ENCODE data around the gene TFPI2. TPM values are rescaled to one million over a fixed set of nuclear protein-coding genes. Genes with fewer than 3 reads are reported as not detected.
"Not testable (repeated sequence)": the region's sequence is repeated elsewhere in the genome, so short reads cannot be mapped to it uniquely, and the experiment has no call there.

The TFPI2 gene
- total and polyA plus RNA-seq, 8 donors, result 0.28 to 15.2 (median 3.5) TPM; not detected in 1

- intact Hi-C loops (cut with DNase I; ENCODE audit: low total_unique reads), result no loop called here
- H3K4me3 ChIP-seq, result peak overlapping the region in 3 of 4 donors; percentile 51 to 63 (median 57)
- peak overlapping the region in 4 of 5 donors; percentile 73 to 90 (median 86) for H3K27ac ChIP-seq
- H3K27me3 ChIP-seq, result peaks cover 0 to 4% (median 0%) of the 10 kb centered on the region in 3 donors
- peaks cover 4 to 26% (median 16%) of the 10 kb centered on the region in 4 donors for H3K4me1 ChIP-seq
- no peaks in the 10 kb centered on the region for H3K36me3 ChIP-seq
- TF ChIP-seq, protein P1, sequence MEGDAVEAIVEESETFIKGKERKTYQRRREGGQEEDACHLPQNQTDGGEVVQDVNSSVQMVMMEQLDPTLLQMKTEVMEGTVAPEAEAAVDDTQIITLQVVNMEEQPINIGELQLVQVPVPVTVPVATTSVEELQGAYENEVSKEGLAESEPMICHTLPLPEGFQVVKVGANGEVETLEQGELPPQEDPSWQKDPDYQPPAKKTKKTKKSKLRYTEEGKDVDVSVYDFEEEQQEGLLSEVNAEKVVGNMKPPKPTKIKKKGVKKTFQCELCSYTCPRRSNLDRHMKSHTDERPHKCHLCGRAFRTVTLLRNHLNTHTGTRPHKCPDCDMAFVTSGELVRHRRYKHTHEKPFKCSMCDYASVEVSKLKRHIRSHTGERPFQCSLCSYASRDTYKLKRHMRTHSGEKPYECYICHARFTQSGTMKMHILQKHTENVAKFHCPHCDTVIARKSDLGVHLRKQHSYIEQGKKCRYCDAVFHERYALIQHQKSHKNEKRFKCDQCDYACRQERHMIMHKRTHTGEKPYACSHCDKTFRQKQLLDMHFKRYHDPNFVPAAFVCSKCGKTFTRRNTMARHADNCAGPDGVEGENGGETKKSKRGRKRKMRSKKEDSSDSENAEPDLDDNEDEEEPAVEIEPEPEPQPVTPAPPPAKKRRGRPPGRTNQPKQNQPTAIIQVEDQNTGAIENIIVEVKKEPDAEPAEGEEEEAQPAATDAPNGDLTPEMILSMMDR (IDR thresholded peaks at IDR 0.05), result no peak
- TF ChIP-seq EP300 (IDR thresholded peaks at IDR 0.05) (no peak), POLR2A (IDR thresholded peaks at IDR 0.05) (no peak), POLR2AphosphoS5 (IDR thresholded peaks at IDR 0.05) (no peak)
- H3K9me3 ChIP-seq, result no peaks in the 10 kb centered on the region
- no peak for DNase-seq
- WGBS, 5 donors, result 42 to 55% (median 50%) methylated on average over 6 of the region's 6 CpGs
Observed at GRCh38 chr7:93920496-93921182, 30.1 kb upstream of the TFPI2 start.

GRCh38 chr7:93916315-93916714, 25.8 kb upstream of the TFPI2 start:
- DNase-seq; intact Hi-C loops (cut with DNase I; ENCODE audit: low total_unique reads); H3K9me3 ChIP-seq; H3K4me3 ChIP-seq; H3K27me3 ChIP-seq; H3K27ac ChIP-seq; H3K36me3 ChIP-seq: not testable (repeated sequence)
- 60 to 73% (median 73%) methylated on average over 4 of the region's 4 CpGs for WGBS, 5 donors
- H3K4me1 ChIP-seq, result peaks cover 4 to 12% (median 7%) of the 10 kb centered on the region in 4 donors

- intact Hi-C loops (cut with DNase I; ENCODE audit: low total_unique reads); DNase-seq; H3K4me3 ChIP-seq; H3K27me3 ChIP-seq; H3K9me3 ChIP-seq; H3K4me1 ChIP-seq; H3K36me3 ChIP-seq: not testable (repeated sequence)
- peak overlapping the region in 1 of 5 donors; percentile 49 for H3K27ac ChIP-seq
Observed at GRCh38 chr7:93915888-93916287, 25.3 kb upstream of the TFPI2 start.

DNA sequence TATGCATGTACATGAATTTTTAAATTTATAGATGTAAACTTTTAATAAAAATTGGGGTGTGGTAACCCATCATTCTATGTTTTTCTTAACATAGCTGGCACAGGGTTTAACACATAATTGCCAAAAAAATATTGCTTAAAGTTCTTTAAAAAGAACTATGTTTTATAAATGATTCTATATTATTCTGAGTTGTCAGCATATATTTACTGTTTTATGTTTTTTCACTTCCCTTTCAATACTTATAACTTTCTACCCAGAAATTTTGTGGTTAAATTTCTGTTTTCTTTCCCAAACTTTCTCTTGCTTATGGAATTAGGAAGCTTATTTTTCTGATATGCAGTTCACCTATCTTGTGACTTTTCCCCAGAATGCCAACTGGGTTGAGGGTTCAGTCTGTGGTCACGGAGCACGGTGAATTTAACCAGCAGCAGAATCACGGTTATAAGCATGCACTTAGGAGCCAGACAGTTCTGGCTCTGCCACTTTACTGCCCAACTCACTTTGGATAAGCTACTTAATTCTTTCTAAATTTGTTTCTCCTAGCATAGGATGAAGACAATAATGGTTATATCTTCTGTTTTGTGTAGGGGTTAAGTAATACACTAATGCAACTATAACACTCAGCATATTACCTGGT, 24.8 kb upstream of the TFPI2 start:
- H3K4me3 ChIP-seq; H3K27me3 ChIP-seq; H3K9me3 ChIP-seq; H3K36me3 ChIP-seq; DNase-seq; H3K4me1 ChIP-seq; intact Hi-C loops (cut with DNase I; ENCODE audit: low total_unique reads): not testable (repeated sequence)
- 49 to 88% (median 78%) methylated on average over 2 to 3 of the region's 3 CpGs for WGBS, 5 donors
- peak overlapping the region in 1 of 5 donors; percentile 59 for H3K27ac ChIP-seq

GRCh38 chr7:93914581-93915066, 24.1 kb upstream of the TFPI2 start:
- peak overlapping the region in 3 of 5 donors; percentile 18 to 61 (median 59) for H3K27ac ChIP-seq
- peak in 1 of 2 donors; percentile 24 for DNase-seq
- 40 to 57% (median 54%) methylated on average over 7 of the region's 7 CpGs for WGBS, 5 donors
- no peak overlapping the region for H3K4me3 ChIP-seq
- intact Hi-C loops (cut with DNase I; ENCODE audit: low total_unique reads), result no loop called here
- H3K36me3 ChIP-seq, result no peaks in the 10 kb centered on the region
- peaks cover 0 to 11% (median 3%) of the 10 kb centered on the region in 4 donors for H3K4me1 ChIP-seq
- no peaks in the 10 kb centered on the region for H3K27me3 ChIP-seq
- no peaks in the 10 kb centered on the region for H3K9me3 ChIP-seq
- no peak for TF ChIP-seq POLR2A (IDR thresholded peaks at IDR 0.05)
- TF ChIP-seq POLR2AphosphoS5 (IDR thresholded peaks at IDR 0.05), result no peak
- TF ChIP-seq EP300 (IDR thresholded peaks at IDR 0.05), result no peak
- TF ChIP-seq, protein P1 (IDR thresholded peaks at IDR 0.05), result no peak

DNA sequence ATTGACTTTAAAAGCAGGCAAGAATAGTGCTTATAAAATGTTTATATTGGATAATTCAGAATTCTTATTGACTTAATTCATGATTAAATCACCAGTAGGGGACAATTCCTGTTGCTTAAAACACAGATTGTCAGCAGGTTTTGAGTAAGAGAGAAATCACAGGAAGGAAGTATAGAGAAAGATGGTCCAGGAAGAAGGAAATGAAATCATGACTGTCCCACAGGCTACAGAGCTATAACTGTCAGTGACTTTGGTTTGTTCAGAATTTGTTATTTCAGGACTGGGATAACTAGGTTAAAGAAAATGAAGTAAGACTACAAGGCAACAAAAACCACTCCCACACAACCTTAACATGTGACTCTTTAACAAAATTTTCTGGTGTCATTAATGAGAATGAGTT, 22.6 kb upstream of the TFPI2 start:
- peak overlapping the region in 1 of 5 donors; percentile 59 for H3K27ac ChIP-seq
- no peak for TF ChIP-seq POLR2A (IDR thresholded peaks at IDR 0.05)
- intact Hi-C loops (cut with DNase I; ENCODE audit: low total_unique reads), result no loop called here

GRCh38 chr7:93911661-93912060, 21.1 kb upstream of the TFPI2 start:
- intact Hi-C loops (cut with DNase I; ENCODE audit: low total_unique reads); H3K36me3 ChIP-seq; H3K9me3 ChIP-seq; H3K27ac ChIP-seq; H3K27me3 ChIP-seq; H3K4me3 ChIP-seq; DNase-seq: not testable (repeated sequence)
- H3K4me1 ChIP-seq, result peaks cover 0 to 11% (median 3%) of the 10 kb centered on the region in 4 donors

More for the DNA sequence above, 22.6 kb upstream of the TFPI2 start:
- Histone ChIP-seq H3K27me3 (no peaks in the 10 kb centered on the region), H3K9me3 (no peaks in the 10 kb centered on the region), H3K4me3 (no peak overlapping the region), H3K4me1 (peaks cover 0 to 11% (median 3%) of the 10 kb centered on the region in 4 donors), H3K36me3 (no peaks in the 10 kb centered on the region)
- DNase-seq, result no peak

GRCh38 chr7:93911242-93911641, 20.7 kb upstream of the TFPI2 start:
- intact Hi-C loops (cut with DNase I; ENCODE audit: low total_unique reads); H3K36me3 ChIP-seq; H3K9me3 ChIP-seq; H3K27me3 ChIP-seq; H3K4me3 ChIP-seq; DNase-seq: not testable (repeated sequence)
- peak overlapping the region in 2 of 5 donors; percentile 42 to 68 for H3K27ac ChIP-seq
- 36 to 78% (median 64%) methylated on average over 2 to 3 of the region's 3 CpGs for WGBS, 5 donors
- H3K4me1 ChIP-seq, result peaks cover 0 to 11% (median 3%) of the 10 kb centered on the region in 4 donors

Measured in stomach (tissue), 9 donors.